C1 segment of cervical spinal cord (tissue), 14 donors: ENCODE measurements around the gene ZNF513.
A peak's percentile ranks its signal among the peaks of the same experiment; 100 is the strongest.
"Not testable (repeated sequence)": the region's sequence is repeated elsewhere in the genome, so short reads cannot be mapped to it uniquely, and the experiment has no call there.

Experiments used
- DNase-seq, 14 donors: peaks; one replicate each; lab custom pipeline; 2025; lab: John Stamatoyannopoulos, UW

Gene ZNF513

DNA sequence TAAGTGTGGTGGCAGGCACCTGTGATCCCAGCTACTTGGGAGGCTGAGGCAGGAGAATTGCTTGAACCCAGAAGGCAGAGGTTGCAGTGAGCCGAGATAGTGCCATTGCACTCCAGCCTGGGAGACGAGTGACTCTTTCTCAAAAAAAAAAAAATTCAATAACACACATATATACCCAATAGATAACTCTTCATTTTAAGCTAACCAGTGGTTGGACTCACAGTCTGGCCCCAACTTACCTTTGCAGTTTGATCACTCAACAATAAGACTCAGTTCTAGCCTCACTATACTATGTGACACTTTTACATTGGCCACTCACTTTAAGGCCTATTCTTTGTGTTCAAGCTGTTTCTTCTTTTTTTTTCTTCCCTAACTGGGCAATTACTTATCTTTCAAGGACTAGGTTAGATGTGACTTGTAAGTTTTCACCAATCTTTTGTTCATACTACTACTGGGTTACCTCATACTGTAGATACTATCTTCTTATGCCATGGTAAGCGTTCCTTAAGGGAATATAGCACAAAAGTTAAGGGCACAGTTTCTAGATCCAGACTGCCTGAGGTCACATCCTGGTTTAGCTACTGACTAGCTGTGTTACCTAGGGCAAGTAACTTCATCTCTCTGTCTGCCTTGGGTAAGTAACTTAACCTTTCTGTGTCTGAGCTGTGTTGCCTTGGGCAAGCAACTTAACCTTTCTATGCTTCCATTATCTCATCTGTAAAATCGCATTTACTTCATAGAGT, 17.7 kb downstream of the ZNF513 start:
- no peak for DNase-seq

DNA sequence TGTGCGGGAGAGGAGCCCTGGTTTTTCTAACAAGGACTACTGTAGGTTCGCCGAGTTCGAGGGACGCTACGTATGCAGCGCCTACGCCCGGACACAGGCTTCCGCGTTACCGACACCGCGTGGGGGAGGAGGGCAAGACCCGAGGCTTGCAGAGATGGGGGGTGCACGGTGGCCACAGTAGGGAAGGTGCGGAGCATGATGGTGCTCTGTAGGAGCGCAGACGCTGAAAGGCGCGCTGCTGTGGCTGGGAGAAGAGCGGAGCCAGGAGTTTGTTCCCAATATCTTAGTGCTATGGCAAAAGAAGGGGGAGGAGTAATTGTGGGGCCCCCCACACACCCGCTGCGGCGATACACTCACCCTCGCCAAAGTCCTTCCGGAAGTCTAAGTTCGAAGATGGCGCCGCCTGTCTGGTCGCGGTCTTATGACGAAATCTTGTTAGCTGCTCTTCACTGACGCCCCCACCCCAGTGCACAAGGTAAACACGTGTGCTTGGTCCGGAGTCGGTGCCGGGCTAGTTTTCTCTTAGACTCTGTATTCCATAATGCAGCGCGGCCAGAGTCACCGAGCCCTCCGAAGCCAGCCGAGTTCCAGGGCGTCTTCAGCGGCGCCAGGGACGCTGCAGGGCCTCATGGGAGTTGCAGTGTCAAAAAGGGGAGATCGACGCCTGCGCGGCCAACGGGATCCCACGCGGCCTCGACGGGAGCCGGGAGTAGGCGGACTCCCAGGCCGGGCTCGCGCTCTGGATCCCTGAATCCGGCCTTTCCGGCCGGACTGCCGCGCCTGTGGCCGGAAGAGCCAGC, 24.0 kb downstream of the ZNF513 start, which contains the start of gene GTF3C2:
GTF3C2 (minus strand) TSS at position 383 of the 800 bp plus-strand sequence. CDS start 13,210 bp downstream, outside the sequence.
- peak; percentile 70 to 100 (median 95) for DNase-seq

DNA sequence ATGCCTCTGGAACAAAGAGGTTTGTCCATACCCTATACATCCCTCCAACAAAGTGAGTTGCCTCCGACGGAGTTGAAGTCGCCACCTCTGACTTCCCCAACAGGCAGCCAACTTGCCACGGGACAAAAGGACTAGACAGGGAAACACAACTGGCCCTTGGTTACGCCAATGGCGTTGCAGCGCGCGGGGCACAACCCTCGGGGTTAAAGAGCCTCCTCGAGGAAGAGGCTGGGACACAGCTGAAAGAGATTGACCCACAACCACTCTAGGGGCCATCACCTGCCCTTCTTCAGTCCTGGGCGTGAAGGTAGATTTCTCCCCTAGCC, 24.5 kb downstream of the ZNF513 start:
- DNase-seq, result peak in 3 of 14 donors; percentile 37 to 63 (median 54)

DNA sequence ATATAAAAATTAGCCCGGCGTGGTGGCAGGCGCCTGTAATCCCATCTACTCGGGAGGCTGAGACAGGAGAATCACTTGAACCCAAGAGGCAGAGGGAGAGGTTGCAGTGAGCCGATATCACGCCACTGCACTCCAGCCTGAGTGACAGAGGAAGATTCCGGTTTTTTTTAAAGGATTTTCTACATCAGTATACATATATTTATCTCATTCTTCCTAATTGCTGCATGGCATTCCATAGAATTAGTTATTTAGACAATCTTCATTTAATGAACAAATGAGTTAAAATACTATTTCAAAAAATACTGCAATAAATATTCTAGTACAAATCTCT, 26.0 kb downstream of the ZNF513 start:
- DNase-seq, result no peak

DNA sequence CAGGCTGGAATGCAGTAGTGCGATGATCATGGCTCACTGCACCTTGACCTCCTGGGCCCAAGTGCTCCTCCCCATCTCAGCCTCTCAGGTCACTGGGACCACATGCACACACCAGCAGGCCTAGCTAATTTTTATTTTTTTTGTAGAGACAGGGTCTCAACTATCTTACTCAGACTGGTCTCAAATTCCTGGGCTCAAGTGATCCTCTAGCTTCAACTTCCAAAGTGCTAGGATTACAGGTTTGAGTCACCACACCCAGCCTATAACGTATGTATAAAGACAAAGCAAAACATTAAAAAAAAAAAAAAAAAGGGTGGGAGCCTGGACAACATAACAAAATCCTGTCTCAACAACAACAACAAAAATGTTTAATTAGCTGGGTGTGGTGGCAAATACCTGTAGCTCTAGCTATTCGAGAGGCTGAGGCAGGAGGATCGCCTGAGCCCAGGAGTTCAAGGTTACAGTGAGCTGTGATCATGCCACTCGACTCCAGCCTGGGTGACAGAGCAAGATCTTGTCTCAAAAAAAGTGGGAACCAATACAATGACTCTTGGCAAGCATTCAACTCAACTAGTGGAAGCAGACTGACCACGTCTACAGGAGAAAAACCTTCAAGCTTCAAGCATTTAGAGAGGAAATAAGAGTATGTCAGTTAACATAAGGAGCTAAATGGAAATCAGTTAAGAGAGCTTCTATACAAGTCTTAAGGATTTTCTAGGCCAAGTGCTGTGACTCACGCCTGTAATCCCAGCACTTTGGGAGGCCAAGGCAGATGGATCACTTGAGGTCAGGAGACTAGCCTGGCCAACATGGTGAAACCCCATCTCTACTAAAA, 26.6 kb downstream of the ZNF513 start:
- no peak for DNase-seq

DNA sequence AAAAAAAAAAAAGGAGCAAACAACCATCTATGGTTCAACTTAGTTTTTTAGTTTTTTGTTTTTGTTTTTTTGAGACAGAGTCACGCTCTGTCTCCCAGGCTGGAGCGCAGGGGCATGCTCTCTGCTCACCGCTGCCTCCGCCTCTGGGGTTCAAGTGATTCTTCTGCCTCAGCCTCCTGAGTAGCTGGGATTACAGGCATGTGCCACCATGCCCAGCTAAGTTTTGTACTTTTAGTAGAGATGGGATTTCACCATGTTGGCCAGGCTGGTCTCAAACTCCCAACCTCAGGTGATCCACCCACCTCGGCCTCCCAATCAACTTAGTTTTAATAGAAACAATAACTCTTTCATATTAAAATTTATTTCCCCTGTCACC, 27.2 kb downstream of the ZNF513 start:
- not testable (repeated sequence) for DNase-seq

DNA sequence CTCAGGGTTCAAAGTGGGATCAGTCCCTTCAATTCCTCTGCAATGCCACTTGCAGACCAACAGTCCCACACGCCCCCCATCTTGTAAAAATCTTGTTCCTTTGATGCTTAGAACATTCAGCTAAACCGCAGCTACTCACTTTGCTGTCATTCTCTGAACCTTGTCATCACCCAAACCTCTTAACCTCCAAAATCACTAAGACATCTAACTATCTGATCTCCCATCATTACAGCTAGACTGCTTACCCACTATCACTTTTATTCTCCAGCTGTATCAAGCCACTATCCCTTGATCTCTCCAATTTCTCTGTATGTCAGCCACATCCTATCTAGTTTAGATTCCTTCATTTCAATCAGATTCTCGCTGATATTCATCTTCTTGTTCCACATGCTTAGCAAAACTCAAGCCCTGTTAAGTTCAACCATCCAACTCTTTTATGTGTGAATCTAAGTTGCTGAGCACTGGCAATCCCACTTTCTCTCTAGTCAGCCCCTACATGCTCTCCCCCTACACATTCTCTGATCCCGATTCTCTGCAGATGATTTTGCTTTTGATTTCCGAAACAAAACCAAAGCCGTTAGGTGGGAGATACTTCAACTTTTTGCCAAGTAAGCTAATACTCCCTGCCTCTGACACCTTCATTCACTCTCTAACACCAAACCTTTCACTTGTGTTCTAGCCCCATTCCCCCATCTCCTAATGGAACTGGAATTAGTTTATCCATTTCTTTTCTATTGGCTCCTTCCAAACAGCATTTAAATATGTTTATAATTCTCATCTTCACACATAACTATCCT, 28.5 kb downstream of the ZNF513 start:
- no peak for DNase-seq

DNA sequence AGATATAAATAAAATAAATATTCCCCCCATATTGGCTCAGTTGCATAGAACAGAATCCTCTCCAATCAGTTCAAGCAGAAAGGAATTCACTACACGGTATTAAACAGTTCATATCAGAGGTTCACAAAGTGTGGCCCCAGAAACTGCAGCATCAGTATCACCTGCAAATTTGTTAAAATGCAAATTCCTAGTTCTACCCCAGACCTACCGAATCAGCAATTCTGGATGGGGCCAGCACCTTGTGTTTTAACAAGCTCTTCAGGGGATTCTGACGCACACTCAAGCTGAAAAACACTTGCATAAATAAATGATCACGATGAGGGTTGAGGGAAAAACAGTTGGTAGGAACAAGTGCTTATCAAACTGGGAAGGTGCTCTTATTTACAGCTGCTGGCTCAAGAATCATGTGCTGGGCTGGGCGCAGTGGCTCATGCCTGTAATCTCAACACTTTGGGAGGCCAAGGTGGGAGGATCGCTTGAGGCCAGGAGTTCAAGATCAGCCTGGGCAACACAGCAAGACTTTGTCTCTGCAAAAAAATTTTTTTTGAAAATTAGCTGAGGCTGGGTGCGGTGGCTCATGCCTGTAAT, 30.3 kb downstream of the ZNF513 start:
- DNase-seq, result no peak

DNA sequence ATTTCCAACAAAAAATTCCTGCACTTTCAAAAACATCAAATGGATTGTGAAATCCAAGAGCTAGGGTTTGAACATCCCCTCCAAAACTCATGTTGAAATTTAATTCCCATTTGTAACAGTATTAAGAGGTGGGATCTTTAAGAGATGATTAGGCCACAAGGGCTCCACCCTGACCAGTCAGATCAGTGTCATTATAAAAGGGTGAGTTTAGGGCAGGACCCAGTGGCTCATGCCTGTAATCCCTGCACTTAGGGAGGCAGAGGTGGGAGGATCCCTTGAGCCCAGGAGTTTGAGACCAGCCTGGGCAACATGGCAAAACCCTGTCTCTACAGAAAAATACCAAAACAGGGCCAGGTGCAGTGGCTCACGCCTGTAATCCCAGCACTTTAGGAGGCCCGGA, 32.9 kb downstream of the ZNF513 start:
- DNase-seq, result no peak

DNA sequence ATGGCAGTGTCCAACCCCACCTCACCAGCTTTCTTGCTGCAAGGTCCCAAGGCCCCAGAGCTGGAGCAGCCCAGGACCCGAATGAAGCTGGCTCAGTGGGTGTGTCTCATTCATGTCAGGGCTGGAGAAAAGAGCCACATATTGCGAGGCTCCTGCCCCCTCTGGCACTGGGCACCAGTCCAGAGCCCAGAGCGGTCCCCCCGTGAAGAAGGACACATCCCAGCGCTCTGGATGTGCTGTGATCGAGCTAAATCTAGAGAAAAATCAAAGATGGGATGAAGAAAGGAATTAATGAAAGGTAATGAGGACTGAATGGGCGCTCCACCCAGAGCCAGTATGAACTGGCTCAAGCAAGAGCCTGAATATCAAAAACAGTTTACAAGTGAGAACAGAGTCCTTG, 44.4 kb downstream of the ZNF513 start:
- no peak for DNase-seq

DNA sequence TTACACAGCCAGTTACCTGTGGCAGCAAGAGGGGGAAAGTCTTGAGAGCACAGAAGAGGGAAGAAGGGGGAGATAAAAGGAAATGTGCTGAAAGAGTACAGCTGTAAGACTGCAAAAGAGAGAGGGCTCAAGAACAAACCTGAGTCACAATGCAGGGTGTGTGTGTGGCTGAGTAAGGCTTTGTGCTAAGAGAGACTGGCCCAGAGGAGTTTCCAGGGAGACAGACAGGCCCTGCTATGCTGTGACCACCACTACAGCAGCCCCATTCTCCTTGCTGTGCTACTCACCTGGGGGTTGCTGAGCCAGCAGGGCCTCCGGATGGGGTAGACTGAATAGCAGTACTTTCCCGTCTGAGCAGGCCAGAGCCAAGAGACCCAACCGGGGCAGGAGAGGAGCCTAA, 45.2 kb downstream of the ZNF513 start:
- DNase-seq, result no peak
